ENCODE measurements around the gene SLFN5.
"Not testable (repeated sequence)": the region's sequence is repeated elsewhere in the genome, so short reads cannot be mapped to it uniquely, and the experiment has no call there.

Gene SLFN5

DNA sequence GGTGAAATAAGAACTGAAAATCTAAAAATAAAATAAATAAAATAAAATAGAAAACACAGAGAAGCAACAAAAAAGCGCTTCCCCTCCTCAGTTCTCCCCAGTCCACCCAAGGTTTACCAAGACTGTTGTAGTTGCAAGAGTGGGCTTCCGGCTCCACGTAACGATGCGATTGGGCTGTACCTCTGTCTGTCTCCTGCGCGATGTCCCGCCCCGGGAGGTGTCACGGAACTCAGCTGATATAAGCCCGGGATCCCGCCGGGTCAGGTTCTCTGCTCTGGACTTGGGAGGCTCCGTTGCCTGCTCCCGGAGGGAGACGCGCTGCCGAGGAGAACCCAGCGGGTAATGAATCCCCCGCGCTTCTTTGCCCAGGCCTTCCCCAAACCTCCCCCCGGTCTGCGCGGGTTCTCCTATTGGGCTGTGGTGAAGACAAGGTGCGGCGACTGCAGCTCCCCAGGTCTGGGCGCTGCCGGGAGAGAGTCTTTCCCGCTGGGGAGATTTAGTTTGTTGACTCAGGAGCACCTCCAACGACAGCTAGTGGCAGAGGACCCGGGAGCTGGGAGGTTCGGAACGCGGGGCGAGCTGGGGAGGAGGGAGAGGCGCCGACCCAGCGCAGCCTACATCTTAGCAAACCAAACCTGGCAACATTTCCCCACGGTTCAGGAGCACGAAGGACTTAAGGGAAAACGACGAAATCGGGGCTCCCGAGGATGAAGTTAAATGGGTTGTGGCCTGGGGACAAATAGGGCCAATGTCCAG lies at the start of gene SLFN5:
TSS of gene SLFN5 (plus strand) at position 268 of the 756 bp plus-strand sequence. CDS start 15,619 bp downstream, outside the sequence.
- peak; percentile 57 for DNase-seq

DNA sequence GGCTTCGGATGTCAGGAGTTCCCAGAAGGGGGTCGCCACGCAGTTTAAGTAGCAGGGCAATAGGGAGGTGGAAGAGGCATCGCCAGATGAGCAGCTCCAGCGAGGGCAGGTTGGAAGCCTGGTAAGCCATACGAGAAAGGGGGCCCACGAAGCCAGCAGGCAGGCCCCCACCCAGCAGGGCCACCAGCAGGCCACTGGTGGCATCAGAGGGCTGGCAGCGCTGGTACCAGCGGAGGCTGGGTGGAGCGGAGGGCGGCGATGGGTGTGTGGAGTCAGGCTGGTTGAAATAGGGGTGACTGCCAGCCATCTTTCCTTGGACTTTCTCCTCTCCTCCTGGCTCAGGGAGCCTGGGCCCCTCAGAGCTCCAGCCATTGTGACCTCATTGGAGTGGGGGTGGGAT lies 48.9 kb upstream of the SLFN5 start, which contains the start of gene SLC35G3:
TSS of gene SLC35G3 (minus strand) at position 393 of the 400 bp plus-strand sequence. CDS start at position 307, 86 bp downstream.
- not testable (repeated sequence) for DNase-seq

DNA sequence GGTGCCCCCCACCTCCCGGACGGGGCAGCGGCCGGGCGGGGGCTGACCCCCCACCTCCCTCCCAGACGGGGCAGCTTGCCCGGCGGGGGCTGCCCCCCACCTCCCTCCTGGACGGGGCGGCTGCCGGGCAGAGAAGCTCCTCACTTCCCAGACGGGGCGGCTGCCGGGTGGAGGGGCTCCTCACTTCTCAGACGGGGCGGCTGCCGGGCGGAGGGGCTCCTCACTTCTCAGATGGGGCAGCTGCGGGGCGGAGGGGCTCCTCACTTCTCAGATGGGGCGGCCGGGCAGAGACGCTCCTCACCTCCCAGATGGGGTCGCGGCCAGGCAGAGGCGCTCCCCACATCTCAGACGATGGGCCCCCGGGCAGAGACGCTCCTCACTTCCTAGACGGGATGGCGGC lies 47.8 kb upstream of the SLFN5 start:
- not testable (repeated sequence) for DNase-seq

DNA sequence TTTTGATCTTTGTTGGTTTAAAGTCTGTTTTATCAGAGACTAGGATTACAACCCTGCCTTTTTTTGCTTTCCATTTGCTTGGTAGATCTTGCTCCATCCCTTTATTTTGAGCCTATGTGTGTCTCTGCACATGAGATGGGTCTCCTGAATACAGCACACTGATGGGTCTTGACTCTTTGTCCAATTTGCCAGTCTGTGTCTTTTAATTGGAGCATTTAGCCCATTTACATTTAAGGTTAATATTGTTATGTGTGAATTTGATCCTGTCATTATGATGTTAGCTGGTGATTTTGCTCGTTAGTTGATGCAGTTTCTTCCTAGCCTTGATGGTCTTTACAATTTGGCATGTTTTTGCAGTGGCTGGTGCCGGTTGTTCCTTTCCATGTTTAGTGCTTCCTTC lies 40.3 kb upstream of the SLFN5 start:
- not testable (repeated sequence) for DNase-seq

DNA sequence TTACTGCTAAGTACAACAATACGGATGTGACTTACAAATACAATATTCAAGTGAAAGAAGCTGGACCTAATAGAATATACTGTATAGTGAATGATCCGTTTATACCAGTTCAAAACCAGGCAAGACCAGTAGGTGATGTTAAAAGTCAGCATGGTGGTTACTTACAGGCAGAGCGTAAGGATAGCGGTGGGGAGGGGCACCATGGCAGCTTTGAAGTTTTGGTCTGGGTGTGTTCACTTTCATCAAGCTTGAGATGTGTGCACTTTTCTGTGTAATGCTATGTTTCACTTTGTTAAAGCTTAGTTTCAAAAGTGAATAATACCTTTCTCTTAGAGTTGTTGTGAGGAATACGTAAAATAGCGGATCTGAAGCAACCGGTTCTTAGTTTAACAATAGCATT lies 32.1 kb upstream of the SLFN5 start:
- DNase-seq = no peak

DNA sequence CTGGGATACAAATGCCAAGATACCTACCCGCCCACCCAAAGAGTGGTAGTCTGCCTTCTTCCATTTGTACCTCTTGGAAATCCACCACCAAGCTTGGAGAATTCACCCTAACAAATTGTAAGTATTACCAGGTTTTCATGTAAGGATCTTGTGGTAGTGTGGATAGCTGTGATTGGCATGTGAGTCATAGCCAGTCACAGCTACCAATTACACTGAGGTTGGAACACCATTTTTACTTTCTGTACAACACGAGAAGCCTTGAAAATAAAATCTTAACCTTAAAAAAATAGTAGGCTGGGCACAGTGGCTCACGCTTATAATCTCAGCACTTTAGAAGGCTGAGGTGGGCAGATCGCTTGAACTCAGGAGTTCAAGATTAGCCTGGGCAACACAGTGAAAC lies 30.2 kb upstream of the SLFN5 start:
- DNase-seq = no peak

DNA sequence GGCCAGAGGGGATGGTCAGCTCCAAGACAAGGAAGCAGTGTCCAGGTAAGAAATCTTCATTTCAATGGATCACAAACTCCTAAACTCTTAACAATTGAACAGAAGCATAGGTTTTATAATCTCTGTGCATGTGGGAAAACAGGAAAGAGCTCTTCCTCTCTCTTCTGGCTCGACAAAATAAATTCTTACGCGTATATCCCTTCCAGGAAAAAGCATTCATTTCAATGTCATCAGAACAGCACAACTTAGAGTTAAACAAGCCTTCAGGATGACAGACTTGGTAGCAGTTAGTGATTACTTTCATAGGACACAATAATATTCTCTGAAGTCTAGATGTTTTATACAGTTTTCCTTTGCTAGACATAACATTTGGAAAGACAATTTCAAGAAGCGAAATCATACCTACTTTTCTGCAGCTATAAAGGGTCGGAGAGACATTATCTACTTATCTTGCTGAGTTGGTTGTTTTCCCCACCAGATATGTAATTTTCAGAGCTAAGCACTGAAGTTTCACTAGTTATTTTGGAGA lies 29.4 kb upstream of the SLFN5 start:
- no peak for DNase-seq

DNA sequence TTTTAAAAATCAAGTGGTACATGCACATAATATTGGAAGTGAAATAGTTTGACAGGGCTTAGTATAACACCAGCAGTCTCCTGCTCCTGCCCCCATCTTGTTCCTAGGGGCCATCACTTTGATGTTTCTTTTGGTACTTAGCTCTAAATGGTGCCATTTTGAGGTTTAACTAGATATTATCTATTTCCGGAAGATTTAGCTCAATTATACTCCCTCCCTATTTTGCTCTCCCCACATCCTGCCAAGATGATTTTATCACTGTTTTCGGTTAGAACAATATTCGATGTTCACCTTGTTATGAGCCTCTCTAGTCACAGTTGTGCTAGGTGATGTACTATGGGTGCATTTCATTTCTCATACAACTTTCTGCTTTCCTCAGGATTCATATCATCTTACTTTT lies 28.7 kb upstream of the SLFN5 start:
- DNase-seq = no peak

DNA sequence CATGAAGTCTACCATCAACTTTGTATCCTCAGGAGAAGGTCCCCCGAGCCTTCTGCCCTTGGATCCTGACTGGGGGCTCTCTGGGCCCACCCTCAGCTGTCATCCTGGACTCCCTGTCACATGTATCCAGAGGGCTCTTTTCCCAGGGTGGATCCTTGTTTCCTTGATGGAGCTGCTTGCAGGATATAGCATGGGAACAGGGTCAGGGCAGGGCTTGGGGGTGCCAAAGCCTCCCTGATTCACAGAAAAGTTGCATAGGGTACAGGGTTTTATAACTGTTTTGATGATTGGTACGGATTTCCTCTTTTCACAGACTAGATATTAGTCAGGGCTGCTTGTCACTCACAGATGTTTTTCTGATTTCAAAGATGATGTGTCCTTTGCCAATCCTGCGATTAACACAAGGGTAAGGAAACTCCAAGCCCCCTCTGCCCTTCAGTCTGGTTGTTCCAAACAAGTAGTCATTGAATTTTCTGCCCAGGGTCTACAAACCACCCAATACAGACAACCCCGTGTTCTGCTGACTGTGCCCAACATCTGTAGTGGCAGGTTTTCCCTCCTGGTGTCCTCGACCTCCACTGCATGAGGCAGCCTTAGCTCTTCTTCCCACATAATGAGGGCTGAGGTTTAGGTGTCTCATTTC lies 28.1 kb upstream of the SLFN5 start:
- no peak for DNase-seq

DNA sequence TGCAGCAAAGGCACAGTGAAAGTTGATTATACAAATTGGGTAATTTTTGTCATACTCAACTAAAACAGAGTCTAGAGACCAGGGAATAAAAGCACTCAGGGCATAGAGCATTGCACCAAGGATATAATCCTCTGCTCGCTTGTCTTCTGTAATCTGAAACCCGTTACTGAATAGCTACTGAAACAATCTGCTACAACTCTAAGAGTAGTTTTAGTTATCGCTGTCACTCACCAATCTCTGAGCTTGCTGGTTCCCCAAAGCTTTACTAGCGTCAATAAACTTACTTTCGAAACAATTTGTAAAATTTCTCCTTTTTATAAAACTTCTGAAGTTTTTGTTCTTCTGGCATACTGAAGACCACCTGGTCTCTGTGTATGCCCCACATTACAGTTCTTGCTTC lies 25.8 kb upstream of the SLFN5 start:
- DNase-seq = no peak

DNA sequence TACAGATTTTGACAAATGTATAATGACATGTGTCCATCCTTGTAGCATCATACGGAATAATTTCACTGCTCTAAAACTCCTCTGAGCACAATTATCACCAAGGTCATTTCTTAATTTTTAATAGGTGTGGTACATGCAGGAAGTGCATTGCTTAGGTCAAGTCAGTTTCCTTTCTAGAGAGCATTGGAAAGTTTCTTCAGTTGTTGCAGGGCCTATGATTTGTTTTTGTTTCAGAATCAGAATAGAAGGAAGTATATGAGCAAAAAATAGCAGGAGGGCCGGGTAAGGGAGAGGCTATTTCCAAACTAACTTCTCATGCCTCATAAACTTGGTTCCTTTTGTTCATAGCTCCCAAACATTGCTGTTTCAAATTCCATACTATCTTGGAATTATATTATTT lies 24.0 kb upstream of the SLFN5 start:
- no peak for DNase-seq

DNA sequence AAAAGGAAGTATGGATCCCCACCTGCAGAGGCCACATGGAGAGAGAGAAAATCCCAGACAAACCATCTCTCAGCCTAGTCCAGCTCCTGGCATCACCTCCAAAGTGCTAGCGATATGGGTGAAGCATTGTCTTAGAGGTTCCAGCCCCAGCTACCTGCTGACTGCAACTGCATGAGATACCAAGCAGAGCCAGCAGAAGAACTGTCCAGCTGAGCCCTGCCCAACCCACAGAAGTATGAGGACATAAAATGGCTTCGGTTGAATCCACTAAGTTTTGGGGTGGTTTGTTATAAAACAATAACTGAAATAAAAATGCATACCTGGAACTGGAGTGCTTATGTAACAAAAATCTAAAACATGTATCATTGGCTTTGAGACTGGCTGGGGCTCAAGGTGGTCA lies 20.4 kb upstream of the SLFN5 start:
- no peak for DNase-seq

DNA sequence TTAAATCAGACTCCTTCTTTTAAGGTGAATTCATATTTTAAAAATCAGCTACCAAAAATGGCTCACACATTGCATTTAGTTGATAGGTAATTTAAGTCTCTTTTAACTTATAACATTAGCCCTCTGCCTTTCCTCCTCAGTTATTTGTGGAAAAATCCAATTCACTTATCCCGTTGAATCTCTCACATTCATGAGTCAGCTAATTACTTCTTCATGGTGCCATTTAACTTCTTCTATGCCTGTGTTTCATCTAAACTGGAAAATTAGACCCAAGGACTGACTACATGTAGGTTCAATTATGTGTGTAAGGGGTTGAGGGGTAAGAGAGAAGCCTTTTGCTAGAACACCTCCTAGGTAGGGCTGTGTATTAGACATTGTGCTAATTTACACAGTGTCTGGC lies 18.4 kb upstream of the SLFN5 start:
- no peak for DNase-seq

DNA sequence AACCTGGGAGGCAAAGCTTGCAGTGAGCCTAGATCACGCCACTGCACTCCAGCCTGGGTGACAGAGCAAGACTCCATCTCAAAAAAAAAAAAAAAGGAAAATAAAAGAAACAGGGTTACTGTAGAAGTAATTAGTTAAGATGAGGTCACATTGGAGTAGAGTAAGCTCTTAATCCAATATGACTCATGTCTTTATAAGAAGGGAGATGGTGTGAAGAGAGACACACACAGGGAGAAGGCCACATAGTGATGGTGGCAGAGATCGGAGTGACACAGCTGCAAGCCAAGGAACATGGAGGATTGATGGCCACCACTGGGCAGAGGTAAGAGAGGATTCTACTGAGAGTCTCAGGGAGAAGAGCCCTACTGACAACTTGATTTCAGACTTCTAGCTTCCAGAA lies 15.3 kb upstream of the SLFN5 start:
- DNase-seq = no peak

DNA sequence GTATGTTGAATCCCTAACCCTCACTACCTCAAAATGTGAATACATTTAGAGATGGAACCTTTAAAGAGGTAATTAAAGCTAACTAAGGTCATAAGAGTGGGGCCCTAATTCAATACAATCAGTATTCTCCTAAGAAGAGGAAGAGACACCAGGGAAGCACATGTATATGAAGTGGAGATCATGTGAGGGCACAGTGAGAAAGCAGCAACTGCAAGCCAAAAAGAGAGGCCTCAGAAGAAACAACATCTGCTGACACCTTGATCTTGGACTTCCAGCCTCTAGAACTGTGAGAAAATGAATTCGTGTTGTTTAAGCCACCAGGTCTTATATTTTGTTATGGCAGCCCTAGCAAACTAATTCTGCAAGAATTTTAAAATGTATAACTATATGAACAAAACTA lies 13.2 kb upstream of the SLFN5 start:
- no peak for DNase-seq

DNA sequence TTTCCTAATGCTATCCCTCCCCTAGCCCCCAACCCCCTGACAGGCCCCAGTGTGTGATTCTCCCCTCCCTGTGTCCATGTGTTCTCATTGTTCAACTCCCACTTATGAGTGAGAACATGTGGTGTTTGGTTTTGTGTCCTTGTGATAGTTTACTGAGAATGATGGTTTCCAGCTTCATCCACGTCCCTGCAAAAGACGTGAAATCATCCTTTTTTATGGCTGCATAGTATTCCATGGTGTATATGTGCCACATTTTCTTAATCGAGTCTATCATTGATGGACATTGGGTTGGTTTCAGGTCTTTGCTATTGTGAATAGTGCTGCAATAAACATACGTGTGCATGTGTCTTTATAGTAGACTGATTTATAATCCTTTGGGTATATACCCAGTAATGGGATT lies 8.6 kb upstream of the SLFN5 start:
- DNase-seq = not testable (repeated sequence)

DNA sequence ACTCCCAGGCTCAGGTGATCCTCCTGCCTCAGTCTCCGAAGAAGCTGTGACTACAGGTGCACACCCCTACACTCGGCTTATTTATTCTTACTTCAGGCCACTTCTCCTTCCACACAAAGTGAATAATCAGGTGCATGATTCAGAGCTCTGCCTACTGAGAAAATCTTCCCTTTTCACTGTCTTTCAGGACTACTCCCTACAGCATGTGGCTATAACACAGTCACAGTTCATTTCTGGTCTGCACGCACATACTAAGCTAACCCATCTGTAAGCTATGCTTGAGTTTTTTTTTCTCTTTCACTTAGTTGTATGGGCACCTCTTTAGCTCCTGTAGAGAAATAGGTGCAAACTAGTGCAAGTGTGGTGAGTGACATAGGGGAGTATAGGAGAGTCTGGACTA lies 7.6 kb upstream of the SLFN5 start:
- DNase-seq = no peak

DNA sequence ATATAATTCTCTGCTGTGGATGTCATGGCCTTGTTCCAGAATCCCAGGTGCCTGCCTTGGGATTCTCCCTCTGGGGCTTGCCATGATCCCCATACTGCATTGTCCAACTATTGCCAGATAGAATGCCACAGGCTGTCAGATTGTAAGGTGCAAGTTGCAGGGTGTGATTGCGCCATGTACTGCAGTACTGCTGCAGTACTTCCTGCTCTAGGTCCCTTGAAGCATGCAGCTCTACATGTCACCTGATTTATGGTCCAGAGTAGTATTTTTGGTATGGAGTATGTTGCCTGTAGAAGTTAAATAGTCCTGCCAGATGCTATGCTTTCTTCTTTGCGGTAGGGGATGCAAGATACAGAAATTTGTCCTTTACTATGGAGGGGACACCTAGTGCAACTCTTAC lies 7.0 kb upstream of the SLFN5 start:
- no peak for DNase-seq

DNA sequence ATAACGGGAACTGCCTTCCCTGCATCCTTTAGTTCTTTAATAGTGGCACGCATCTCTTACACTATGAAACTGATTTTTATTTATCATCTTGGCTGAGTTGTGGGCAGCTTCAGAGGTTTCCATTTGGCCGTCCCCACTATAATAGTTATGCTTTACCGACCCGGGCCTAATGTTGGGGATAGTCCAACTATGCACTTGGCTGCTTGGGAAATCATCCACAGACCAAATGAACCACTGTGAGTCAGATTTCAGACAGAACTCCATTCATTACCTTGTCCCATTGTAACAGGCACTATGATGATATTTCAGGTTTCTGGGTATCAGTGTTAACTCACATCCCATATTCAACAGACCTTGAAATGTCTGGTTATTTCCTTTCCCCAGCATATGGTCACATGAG lies 6.1 kb upstream of the SLFN5 start:
- no peak for DNase-seq

DNA sequence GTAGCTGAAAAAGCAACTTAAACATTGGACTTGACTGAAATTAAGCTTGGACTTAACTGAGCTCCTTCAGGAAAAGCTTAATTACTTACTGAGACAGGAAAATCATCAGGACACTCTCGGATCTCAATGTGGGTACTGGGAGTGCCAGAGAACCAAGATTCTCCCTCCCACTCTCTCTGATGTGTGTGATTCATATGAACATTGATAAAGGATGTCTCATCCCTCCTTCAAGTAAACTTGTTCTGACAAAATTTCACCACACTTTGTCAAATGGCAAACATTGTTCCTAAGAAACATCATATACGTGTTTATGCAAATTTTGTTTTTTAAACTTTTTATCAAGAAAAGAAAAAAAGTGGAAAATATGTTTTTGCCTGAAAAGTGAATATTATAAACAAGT lies 4.1 kb upstream of the SLFN5 start:
- DNase-seq = no peak

DNA sequence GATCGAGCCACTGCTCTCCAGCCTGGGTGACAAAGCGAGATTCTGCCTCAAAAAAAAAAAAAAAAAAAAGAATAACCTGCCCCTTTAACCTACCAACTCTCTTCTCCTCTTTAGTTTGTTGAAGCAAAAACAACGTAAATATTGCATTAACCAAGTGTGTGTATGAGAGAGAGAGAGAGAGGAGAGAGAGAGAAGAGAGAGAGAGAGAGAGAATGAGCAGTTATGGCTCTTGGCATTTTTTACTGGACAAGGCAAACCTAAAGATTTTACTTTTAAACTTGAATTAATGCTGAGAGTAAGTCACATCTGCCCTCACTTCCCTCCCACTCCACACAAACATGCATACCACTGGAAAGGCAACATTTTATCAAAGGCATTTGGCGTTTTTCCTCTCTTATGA lies 3.0 kb upstream of the SLFN5 start:
- DNase-seq = no peak

DNA sequence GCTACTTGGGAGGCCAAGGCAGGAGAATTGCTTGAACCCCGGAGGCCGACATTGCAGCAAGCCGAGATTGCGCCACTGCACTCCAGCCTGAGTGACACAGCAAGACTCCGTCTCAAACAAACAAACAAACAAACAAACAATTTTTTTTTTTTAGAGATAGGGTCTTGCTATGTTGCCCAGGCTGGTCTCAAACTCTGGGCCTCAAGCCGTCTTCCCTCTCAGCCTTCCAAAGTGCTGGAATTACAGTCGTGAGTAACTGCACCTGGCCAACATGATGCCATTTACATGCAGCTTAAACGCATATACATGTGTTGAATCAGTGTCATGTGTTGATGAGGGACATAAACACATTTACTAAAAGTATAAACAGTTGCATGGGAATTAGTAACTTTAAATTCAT lies 2.0 kb upstream of the SLFN5 start:
- DNase-seq = no peak

DNA sequence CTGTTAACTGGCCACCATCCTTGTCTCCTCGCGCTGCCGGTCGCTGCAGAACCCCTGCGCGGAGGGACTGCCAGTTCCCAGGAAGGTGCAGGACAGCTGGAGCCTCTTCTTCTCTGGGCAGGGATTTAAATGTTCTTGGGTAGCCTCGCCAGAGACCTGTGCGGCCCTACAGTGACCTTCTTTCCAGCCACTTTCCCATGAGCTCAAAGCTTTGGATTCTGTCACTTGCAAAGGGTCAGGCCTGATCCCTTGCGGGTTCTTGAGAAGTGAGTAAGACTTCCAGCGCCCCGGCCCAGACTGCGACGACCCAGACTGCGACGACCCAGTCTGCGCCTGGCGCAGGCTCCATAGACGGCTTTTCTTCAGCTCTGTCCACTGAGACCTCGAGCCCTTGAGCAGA lies 1.4 kb upstream of the SLFN5 start:
- no peak for DNase-seq

DNA sequence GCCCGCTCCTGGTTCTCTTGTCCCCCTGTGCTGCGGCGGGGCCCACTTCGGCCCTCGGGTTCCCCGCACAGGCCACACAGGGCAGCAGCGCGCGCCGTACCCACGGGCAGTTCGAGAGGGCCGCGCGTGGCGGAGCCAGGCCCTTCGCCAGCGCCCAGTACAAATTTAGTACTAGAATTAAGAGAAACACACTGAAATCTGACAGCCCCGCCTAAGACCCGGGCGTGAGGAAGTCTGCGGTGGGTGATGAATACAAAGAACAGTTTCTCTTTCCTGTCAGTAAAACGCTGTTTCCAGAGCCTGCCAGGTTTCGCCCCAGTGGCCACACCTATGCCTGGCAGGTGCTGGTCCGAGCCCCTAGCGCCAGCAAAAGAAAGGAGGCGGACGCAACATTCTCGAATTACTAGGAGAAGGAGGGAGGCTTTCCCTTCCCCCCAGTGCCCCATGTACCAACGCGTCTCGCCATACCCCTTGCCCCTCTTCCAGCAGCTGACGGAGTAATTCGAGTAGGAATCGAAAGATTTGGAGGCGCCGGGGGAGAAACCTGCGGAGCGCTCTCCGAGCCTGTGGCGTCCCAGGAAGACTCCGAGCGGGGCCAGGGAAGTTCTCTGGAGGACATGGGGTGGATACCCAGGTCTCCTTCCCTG lies 591 bp upstream of the SLFN5 start:
- DNase-seq = no peak

All from GDM1 (cell line).